GM20431 (cell line): ENCODE data around the gene KRT37.
"Not testable (repeated sequence)": the region's sequence is repeated elsewhere in the genome, so short reads cannot be mapped to it uniquely, and the experiment has no call there.

ENCODE experiments used
- in situ Hi-C: fragments of 300-500 bp; cut with MseI, MboI; formaldehyde crosslinking; loops from one replicate; pipeline ENCODE4 v1.15.0; 2020; ENCODE audit warnings: low sequenced_read_pairs; ENCODE audit not compliant: unreplicated experiment

The KRT37 gene

GRCh38 chr17:41381943-41382342, 42.4 kb downstream of the KRT37 start, which contains the start of gene KRT34:
Gene KRT34, minus strand, starts transcription at chr17:41382306. Its CDS starts 60 bp downstream, at chr17:41382246.
- in situ Hi-C loops = not testable (repeated sequence)

- in situ Hi-C loops = not testable (repeated sequence)
Observed at GRCh38 chr17:41380091-41380490, 44.3 kb downstream of the KRT37 start.

DNA sequence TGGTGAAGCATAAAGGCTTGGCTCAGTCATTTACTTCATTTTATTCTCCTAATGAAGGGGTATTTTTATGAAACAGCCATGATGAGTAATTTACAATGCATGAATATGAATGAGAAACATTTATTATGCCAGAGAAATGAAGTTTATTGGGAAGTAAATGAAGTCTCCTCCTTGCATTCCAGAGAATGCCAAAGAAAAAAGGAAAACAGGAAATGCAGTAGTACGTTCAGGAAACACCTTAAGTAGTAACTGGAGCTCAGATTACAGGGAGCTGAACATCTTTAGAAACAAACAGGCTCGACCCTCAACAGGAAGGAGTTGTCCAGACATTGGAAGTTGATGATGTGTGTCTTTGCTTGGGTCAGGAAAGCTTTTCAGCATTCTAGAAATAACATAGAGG, 46.8 kb downstream of the KRT37 start:
- in situ Hi-C loops = no loop called here
